Motor neuron (in vitro differentiated cells): Measurements from ENCODE around the gene CSRP3. TPM values are rescaled to one million over a fixed set of nuclear protein-coding genes. Genes with fewer than 3 reads are reported as not detected.

Experiments used
- ATAC-seq, 8 experiments: fragments of 200-7000 bp; cut with Tn5 transposase; replicated peaks in 6 of 8; 2 replicates each; pipeline ENCODE4 v1.8.0; 2021; ENCODE audit warnings: mild to moderate bottlenecking in 8 of 8, moderate library complexity in 8 of 8
- H3K27ac ChIP-seq, 2 donors: fragments of 250-450 bp; sonication (Bioruptor Pico); 2 replicates each; pipeline ENCODE4 v1.9.0; 2021; ENCODE audit warnings: antibody characterized with exemption in 2 of 2, mild to moderate bottlenecking in 2 of 2, moderate library complexity in 1 of 2
- H3K4me1 ChIP-seq, 2 donors: fragments of 250-450 bp; sonication (Bioruptor Pico); replicated peaks in 1 of 2; 2 replicates each; pipeline ENCODE4 v1.6.1; 2021; ENCODE audit warnings: antibody characterized with exemption in 2 of 2, mild to moderate bottlenecking in 2 of 2, moderate library complexity in 1 of 2
- H3K4me3 ChIP-seq, 5 donors: fragments of 250-450 bp; sonication (Bioruptor Pico); 2 replicates each; pipeline ENCODE4 v1.9.0; 2021; ENCODE audit warnings: antibody characterized with exemption in 5 of 5, mild to moderate bottlenecking in 5 of 5, moderate library complexity in 4 of 5
- WGBS, 10 experiments: fragments of 450-650 bp; shearing (Covaris generic); methylation state at CpG; one replicate each; pipeline ENCODE4 v1.0.0; 2022; 5-methylcytosine and 5-hydroxymethylcytosine counted together
- in situ Hi-C, 9 experiments: fragments of 400-800 bp; cut with MboI; loops; one replicate each; pipeline ENCODE4 v1.15.0; 2021; ENCODE audit warnings: low sequenced_read_pairs in 9 of 9, low pct_unique_long_range_greater_than_20kb in 2 of 9; ENCODE audit not compliant: unreplicated experiment in 9 of 9
- total RNA-seq, 8 experiments: library from RNA; unstranded; fragments of 300-600 nt; gene quantifications; 2 replicates each; pipeline versions ENCODE4 v1.2.3 to v1.2.4, GENCODE V29; 2022

Gene CSRP3
- total RNA-seq, 8 experiments from 2014 or later = 0.32 to 0.71 TPM; not detected in 6

GRCh38 chr11:19218786-19219460 lies 17.1 kb upstream of the CSRP3 start:
- in situ Hi-C loops = no loop called here
- Histone ChIP-seq H3K4me3 (no peak overlapping the region), H3K4me1 (no peaks in the 10 kb centered on the region), H3K27ac (no peak overlapping the region)
- peak in 3 of 8 experiments; percentile 56 to 88 (median 81) for ATAC-seq
- 28 to 100% (median 90%) methylated on average over 1 to 13 of the region's 15 CpGs; no CpG with 5 or more reads in 1 of the 10 experiments for WGBS, 10 experiments

DNA sequence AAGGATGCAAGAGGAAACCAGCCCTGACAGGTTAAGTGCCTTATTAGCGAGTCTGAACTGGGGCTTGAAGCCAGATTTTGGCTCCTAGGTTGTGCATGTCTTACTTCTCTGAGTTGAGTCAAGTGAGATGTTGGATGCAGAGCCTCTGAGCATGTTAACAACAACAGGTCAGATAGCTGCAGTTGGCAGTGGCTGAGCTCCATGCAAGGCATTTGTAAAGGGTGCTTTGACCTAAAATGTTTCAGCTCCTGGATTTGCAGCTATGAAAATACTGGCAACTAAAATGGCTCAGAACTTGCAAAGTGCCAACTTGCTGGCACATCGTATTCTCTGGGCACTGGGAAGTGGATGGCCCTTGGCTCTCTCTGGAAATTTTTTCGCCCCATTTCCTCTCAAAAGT lies 16.4 kb upstream of the CSRP3 start:
- whole genome bisulfite sequencing, 10 experiments = 33 to 97% (median 80%) methylated on average over 1 to 3 of the region's 3 CpGs; no CpG with 5 or more reads in 3 of the 10 experiments

DNA sequence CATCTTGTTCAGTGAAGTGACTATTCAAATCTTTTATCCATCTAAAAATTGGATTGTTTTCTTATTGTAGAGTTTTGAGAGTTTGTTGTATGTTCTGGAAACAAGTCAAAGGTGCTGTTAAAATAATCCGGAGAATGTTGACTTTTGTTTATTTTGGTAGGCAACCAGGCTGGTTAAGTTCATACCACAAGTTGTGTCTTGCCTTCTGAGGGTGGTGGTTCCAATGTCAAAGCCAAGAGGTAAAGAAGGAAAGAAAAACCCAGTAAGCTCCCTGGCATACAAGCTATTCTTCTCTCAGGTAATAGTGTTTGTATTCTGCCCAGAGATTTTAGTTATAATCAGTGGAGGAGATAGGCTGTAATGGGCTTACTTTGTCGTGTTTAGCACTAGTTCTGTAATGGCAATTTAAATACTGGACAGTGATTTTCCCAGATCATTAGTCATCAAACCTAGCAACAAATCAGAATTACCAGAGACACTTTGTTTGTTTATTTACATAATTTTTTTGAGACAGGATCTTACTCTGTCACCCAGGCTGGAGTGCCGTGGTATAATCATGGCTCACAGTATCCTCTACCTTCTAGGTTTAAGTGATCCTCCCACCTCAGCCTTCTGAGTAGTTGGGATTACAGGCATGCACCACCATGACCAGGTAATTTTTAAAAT lies 15.1 kb upstream of the CSRP3 start:
- no peak overlapping the region for H3K27ac ChIP-seq
- H3K4me3 ChIP-seq = no peak overlapping the region
- H3K4me1 ChIP-seq = no peaks in the 10 kb centered on the region
- in situ Hi-C loops = no loop called here
- WGBS, 10 experiments = 0 to 100% (median 50%) methylated on average over 1 to 3 of the region's 3 CpGs; no CpG with 5 or more reads in 1 of the 10 experiments
- ATAC-seq = peak in 1 of 8 experiments; percentile 16

More for the DNA sequence above, 16.4 kb upstream of the CSRP3 start:
- ATAC-seq = no peak
- H3K4me3 ChIP-seq = no peak overlapping the region
- H3K4me1 ChIP-seq = no peaks in the 10 kb centered on the region
- in situ Hi-C loops = no loop called here
- H3K27ac ChIP-seq = no peak overlapping the region

DNA sequence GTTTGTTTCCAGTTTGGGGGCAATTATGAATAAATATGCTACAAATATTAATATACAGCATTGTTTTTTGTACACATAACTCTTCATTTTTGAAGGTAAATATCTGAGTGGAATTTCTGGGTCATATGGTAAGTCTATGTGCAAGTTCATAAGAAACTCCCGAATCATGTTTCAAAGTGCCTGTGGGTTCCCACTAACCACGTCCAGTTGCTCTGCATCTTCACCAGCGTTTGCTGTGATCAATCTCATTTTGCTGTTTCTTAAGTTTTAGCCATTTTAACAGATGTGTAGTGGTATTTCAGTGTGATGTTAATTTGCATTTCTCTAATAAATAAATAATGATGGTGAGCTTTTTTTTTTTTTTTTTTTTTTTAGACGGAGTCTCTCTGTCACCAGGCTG lies 14.2 kb upstream of the CSRP3 start:
- no peak for ATAC-seq
- 0 to 100% (median 67%) methylated on average over 1 to 3 of the region's 4 CpGs; no CpG with 5 or more reads in 3 of the 10 experiments for WGBS, 10 experiments
- no peak overlapping the region for H3K4me3 ChIP-seq
- no peaks in the 10 kb centered on the region for H3K4me1 ChIP-seq
- no peak overlapping the region for H3K27ac ChIP-seq
- in situ Hi-C loops = no loop called here

DNA sequence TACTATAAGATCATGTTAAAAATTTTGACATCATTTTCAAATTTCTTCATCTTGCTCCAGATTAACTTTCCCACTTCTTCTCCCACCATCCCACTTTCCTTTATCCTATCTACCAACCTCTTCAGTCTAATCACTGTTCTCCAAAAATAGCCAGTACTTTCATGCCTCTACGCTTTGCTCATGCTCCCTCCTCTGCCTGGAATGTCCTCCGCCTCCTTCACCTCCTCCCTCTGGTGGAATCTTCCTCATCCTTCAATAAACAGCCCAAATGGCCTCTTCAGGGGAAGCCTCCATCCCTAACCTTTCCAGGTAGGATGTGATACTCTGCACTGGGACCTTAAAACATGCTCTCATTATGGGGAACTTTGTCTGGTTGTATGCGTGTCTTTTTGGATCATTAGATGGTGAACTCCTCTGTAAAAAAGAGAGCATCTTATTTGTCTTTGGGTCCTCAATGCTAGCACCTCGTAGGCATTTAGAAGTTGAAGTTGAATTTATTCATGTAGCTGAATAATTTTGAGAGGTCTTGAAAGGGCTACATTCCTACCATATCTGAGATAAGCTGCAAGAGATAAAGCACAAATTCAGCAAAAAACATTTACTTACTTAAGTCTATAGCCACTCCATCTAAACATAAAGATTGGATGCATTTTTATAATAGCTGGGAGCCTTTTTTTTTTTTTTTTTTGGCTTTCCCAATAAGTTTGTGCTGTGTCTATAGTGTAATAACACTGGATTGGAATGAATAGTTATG lies 8.0 kb upstream of the CSRP3 start:
- in situ Hi-C loops = no loop called here
- no peak overlapping the region for H3K4me3 ChIP-seq
- no peak for ATAC-seq
- WGBS, 10 experiments = 28 to 91% (median 79%) methylated on average over 1 to 4 of the region's 4 CpGs
- H3K4me1 ChIP-seq = no peaks in the 10 kb centered on the region
- H3K27ac ChIP-seq = no peak overlapping the region

- Histone ChIP-seq H3K4me1 (no peaks in the 10 kb centered on the region), H3K4me3 (no peak overlapping the region), H3K27ac (no peak overlapping the region)
- in situ Hi-C loops = no loop called here
- ATAC-seq = no peak
- 0 to 100% (median 63%) methylated on average over 1 to 2 of the region's 3 CpGs; no CpG with 5 or more reads in 3 of the 10 experiments for WGBS, 10 experiments
Observed at GRCh38 chr11:19208959-19209546, 7.3 kb upstream of the CSRP3 start.

- in situ Hi-C loops = no loop called here
- Histone ChIP-seq H3K4me1 (no peaks in the 10 kb centered on the region), H3K4me3 (no peak overlapping the region), H3K27ac (no peak overlapping the region)
- 60 to 100% (median 75%) methylated on average over 1 to 2 of the region's 2 CpGs; no CpG with 5 or more reads in 3 of the 10 experiments for WGBS, 10 experiments
- peak in 1 of 8 experiments; percentile 12 for ATAC-seq
Observed at GRCh38 chr11:19208181-19208580, 6.4 kb upstream of the CSRP3 start.

DNA sequence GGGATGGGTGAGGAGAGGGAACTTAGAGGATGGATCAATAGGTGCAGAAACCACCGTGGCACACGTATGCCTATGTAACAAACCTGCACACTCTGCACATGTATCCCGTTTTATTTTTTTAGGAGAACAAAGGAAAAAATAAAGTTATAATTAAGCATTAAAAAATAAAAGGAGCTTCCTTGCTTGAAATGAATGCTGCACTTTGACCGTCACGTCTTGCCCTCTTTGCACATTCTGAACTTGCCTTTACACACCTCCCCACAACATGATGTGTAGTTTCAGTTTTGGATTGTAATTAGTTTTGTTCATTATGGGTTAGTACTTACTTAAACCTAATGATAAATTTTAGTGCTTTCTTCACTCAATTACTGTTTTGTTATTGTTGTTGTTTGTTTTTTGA lies 3.1 kb upstream of the CSRP3 start:
- no peak overlapping the region for H3K4me3 ChIP-seq
- no peaks in the 10 kb centered on the region for H3K4me1 ChIP-seq
- 50 to 96% (median 90%) methylated on average over 1 to 5 of the region's 5 CpGs; no CpG with 5 or more reads in 2 of the 10 experiments for WGBS, 10 experiments
- no peak for ATAC-seq
- in situ Hi-C loops = no loop called here
- no peak overlapping the region for H3K27ac ChIP-seq

- peak in 2 of 8 experiments; percentile 71 to 76 for ATAC-seq
- H3K4me1 ChIP-seq = peaks cover 0 to 7% of the 10 kb centered on the region in 2 donors
- in situ Hi-C loops = no loop called here
- no peak overlapping the region for H3K27ac ChIP-seq
- no peak overlapping the region for H3K4me3 ChIP-seq
- 19 to 100% (median 65%) methylated on average over 1 to 6 of the region's 6 CpGs; no CpG with 5 or more reads in 1 of the 10 experiments for WGBS, 10 experiments
Observed at GRCh38 chr11:19200410-19201201, 1.2 kb downstream of the CSRP3 start.

- WGBS, 10 experiments = 0 to 100% (median 57%) methylated on average over 1 to 3 of the region's 3 CpGs; no CpG with 5 or more reads in 2 of the 10 experiments
Observed at GRCh38 chr11:19199771-19200170, 2.0 kb downstream of the CSRP3 start.

DNA sequence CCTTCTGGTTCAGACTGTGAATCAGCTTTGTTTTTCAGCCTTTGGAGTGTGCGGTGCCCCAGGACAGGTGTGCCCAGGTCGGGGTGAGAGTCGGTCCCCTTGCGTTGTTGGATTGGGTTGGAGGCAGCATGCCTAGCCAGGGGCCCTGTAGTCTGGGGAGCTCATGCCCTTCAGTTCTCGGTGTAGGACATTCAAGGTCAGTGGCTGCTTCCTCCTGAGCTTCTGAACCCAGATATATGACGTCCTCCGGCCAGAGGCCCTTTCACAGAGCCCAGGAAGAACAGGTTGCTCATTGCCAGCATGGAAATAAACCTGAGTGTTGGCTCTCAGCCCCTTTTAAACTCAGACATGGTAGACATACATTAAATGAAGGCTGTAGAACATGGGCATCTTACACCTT lies 2.7 kb downstream of the CSRP3 start:
- no peak overlapping the region for H3K27ac ChIP-seq
- in situ Hi-C loops = no loop called here
- peaks cover 0 to 16% of the 10 kb centered on the region in 2 donors for H3K4me1 ChIP-seq
- H3K4me3 ChIP-seq = no peak overlapping the region
- ATAC-seq = no peak
- 40 to 100% (median 95%) methylated on average over 2 to 5 of the region's 7 CpGs; no CpG with 5 or more reads in 4 of the 10 experiments for whole genome bisulfite sequencing, 10 experiments

More at GRCh38 chr11:19199771-19200170, 2.0 kb downstream of the CSRP3 start:
- in situ Hi-C loops = no loop called here
- Histone ChIP-seq H3K4me1 (peaks cover 0 to 15% of the 10 kb centered on the region in 2 donors), H3K4me3 (no peak overlapping the region), H3K27ac (no peak overlapping the region)
- ATAC-seq = peak in 3 of 8 experiments; percentile 13 to 82 (median 52)

- no peak for ATAC-seq
- Histone ChIP-seq H3K27ac (no peak overlapping the region), H3K4me3 (no peak overlapping the region), H3K4me1 (peaks cover 0 to 16% of the 10 kb centered on the region in 2 donors)
- WGBS, 10 experiments = 32 to 98% (median 80%) methylated on average over 1 to 5 of the region's 6 CpGs; no CpG with 5 or more reads in 1 of the 10 experiments
- in situ Hi-C loops = no loop called here
Observed at GRCh38 chr11:19196432-19196831, 5.4 kb downstream of the CSRP3 start.
